ENCODE results near the gene NDC80.

Gene NDC80

GRCh38 chr18:2559249-2559648 is 12.1 kb upstream of the NDC80 start:
- no peak for DNase-seq

- DNase-seq, result no peak
Observed at GRCh38 chr18:2564373-2564772, 7.0 kb upstream of the NDC80 start.

- no peak for DNase-seq
Observed at GRCh38 chr18:2568129-2568528, 3.2 kb upstream of the NDC80 start.

GRCh38 chr18:2568605-2569004 is 2.8 kb upstream of the NDC80 start:
- no peak for DNase-seq

GRCh38 chr18:2569338-2570207 is 1.8 kb upstream of the NDC80 start:
- no peak for DNase-seq

GRCh38 chr18:2570772-2571199 is 571 bp upstream of the NDC80 start:
- DNase-seq, result no peak

- peak; percentile 3 for DNase-seq
Observed at GRCh38 chr18:2572171-2572569, 813 bp downstream of the NDC80 start.

GRCh38 chr18:2572892-2573291 is 1.5 kb downstream of the NDC80 start:
- no peak for DNase-seq

- DNase-seq, result no peak
Observed at GRCh38 chr18:2573408-2573807, 2.1 kb downstream of the NDC80 start.

GRCh38 chr18:2587788-2588187 is 16.4 kb downstream of the NDC80 start:
- DNase-seq, result no peak

- DNase-seq, result no peak
Observed at GRCh38 chr18:2588666-2589344, 17.4 kb downstream of the NDC80 start.

GRCh38 chr18:2589345-2590068 is 18.1 kb downstream of the NDC80 start:
- peak; percentile 6 for DNase-seq

- no peak for DNase-seq
Observed at GRCh38 chr18:2590303-2590702, 18.9 kb downstream of the NDC80 start.

GRCh38 chr18:2597639-2598038 is 26.3 kb downstream of the NDC80 start:
- no peak for DNase-seq

- DNase-seq, result no peak
Observed at GRCh38 chr18:2602844-2603243, 31.5 kb downstream of the NDC80 start.

- no peak for DNase-seq
Observed at GRCh38 chr18:2606335-2606734, 35.0 kb downstream of the NDC80 start.

GRCh38 chr18:2609604-2610003 is 38.2 kb downstream of the NDC80 start:
- no peak for DNase-seq

GRCh38 chr18:2610549-2610948 is 39.2 kb downstream of the NDC80 start:
- DNase-seq, result no peak

GRCh38 chr18:2612996-2613395 is 41.6 kb downstream of the NDC80 start:
- DNase-seq, result no peak

GRCh38 chr18:2617401-2617998 is 46.1 kb downstream of the NDC80 start:
- no peak for DNase-seq

GRCh38 chr18:2618009-2618408 is 46.7 kb downstream of the NDC80 start:
- no peak for DNase-seq

- no peak for DNase-seq
Observed at GRCh38 chr18:2625217-2625616, 53.9 kb downstream of the NDC80 start.

GRCh38 chr18:2627821-2628276 is 56.5 kb downstream of the NDC80 start:
- DNase-seq, result no peak
